Muscle layer of colon (tissue), 2 donors: ENCODE results near the gene ALLC.
"Not testable (repeated sequence)": the region's sequence is repeated elsewhere in the genome, so short reads cannot be mapped to it uniquely, and the experiment has no call there.

ENCODE experiments used
- H3K27ac ChIP-seq: one replicate; pipeline ENCODE4 v1.7.0; 2013; ENCODE audit warnings: low read depth, mild to moderate bottlenecking, low read length, moderate library complexity
- H3K27me3 ChIP-seq, 2 donors: one replicate each; pipeline ENCODE4 v1.7.0; 2013; ENCODE audit warnings: low read length in 2 of 2, mild to moderate bottlenecking in 2 of 2; ENCODE audit not compliant: insufficient read depth in 2 of 2, control insufficient read depth in 1 of 2
- H3K36me3 ChIP-seq: one replicate; pipeline ENCODE4 v1.7.0; 2013; ENCODE audit warnings: mild to moderate bottlenecking, low read length; ENCODE audit not compliant: insufficient read depth
- H3K4me1 ChIP-seq: one replicate; pipeline ENCODE4 v1.7.0; 2013; ENCODE audit warnings: mild to moderate bottlenecking, low read length; ENCODE audit not compliant: insufficient read depth
- H3K4me3 ChIP-seq, 2 donors: one replicate each; pipeline ENCODE4 v1.7.0; 2013; ENCODE audit warnings: low read length in 2 of 2, low read depth in 1 of 2, mild to moderate bottlenecking in 1 of 2, moderate library complexity in 1 of 2
- H3K9ac ChIP-seq: one replicate; pipeline ENCODE4 v1.7.0; 2013; ENCODE audit warnings: low read length
- H3K9me3 ChIP-seq: one replicate; pipeline ENCODE4 v1.7.0; 2013; ENCODE audit warnings: mild to moderate bottlenecking, low read length
- donor health status: abdominal sarcoma.
- donor health status: Adenocarcinoma of cecum.

The ALLC gene

DNA sequence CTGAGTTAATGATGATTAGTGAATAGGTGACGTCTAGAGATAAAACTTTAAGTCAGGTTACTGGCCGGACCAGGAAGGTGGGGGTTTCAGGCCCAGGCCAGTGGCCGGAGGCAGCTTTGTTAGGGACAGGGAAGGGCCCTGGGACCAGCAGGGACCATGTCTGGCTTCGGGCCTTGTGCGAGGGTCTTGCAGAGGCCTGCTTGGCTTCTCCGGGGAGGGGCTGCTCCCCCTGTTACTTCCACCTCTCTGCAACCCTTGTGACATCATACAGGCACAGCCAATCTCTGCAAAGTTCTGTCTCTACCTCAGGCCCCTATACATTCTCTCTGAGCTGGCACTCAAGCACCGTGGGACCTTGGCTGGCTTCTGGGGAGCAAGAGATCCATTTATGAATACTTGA is at the start of gene ALLC:
TSS of gene ALLC (plus strand) at position 320 of the 400 bp plus-strand sequence. CDS start 12,958 bp downstream, outside the sequence.
- Histone ChIP-seq H3K27ac (no peak within 1 kb of the TSS), H3K27me3 (no peaks in the 10 kb centered on the region), H3K9ac (no peak within 1 kb of the TSS), H3K36me3 (no peaks in the 10 kb centered on the region), H3K4me3 (no peak within 1 kb of the TSS), H3K9me3 (no peaks in the 10 kb centered on the region), H3K4me1 (no peaks in the 10 kb centered on the region)

DNA sequence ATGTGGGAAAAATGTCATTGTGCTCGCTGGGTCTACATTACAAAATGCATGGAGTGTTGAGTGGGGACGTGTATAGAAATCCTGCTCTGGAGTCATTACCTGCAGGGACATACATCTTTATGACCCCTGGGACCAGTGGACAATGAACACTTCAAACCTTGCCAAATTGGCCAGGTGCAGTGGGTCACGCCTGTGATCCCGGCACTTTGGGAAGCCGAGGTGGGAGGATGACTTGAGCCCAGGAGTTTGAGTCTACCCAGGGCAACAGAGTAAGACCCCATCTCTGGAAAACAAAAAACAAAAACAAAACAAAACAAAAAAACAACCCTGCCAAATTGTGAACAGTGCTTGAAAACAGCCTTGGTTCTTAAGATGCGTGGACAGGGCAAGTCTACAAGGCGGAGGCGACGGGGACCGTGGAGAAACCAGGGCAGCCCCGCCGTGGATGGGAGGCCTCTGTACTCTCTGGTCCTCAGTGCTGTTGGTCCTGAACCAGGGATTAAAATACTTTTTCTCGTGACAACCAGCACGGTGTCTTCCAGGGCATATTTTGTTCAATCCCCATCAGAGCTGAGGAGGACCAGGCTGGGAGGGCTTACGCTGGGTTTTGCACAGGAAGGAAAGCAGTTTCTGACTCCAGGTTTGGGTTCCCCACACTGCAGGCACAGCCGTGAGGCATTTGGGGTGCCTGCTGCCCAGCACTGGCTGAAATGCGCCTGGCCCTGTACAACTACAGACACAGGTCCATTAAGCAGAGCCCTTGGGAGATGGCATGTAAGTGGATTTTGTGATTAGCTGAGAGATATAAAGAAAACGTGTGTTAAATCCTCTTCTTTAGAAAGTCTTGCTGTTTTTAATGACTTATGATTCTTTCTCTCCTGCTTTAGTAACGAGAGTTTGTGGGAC is 49.4 kb upstream of the ALLC start:
- H3K9ac ChIP-seq, result no peak overlapping the region
- H3K4me1 ChIP-seq, result no peaks in the 10 kb centered on the region
- no peak overlapping the region for H3K4me3 ChIP-seq
- H3K9me3 ChIP-seq, result no peaks in the 10 kb centered on the region
- no peaks in the 10 kb centered on the region for H3K36me3 ChIP-seq
- no peaks in the 10 kb centered on the region for H3K27me3 ChIP-seq
- H3K27ac ChIP-seq, result no peak overlapping the region

DNA sequence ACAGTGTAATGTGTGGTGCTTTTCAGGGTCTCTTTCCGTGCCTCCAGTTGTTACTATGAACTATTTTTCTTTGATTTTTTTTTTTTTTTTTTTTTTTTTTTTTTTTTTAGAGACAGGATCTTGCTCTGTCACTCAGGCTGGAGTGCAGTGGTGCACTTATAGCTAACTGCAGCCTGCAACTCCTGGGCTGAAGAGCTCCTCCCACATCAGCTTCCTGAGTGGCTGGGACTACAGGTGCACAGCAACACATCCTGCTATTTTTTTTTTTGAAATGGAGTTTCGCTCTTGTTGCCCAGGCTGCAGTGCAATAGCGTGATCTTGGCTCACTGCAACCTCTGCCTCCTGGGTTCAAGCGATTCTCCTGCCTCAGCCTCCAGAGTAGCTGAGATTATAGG is 48.7 kb upstream of the ALLC start:
- H3K27me3 ChIP-seq, result not testable (repeated sequence)

DNA sequence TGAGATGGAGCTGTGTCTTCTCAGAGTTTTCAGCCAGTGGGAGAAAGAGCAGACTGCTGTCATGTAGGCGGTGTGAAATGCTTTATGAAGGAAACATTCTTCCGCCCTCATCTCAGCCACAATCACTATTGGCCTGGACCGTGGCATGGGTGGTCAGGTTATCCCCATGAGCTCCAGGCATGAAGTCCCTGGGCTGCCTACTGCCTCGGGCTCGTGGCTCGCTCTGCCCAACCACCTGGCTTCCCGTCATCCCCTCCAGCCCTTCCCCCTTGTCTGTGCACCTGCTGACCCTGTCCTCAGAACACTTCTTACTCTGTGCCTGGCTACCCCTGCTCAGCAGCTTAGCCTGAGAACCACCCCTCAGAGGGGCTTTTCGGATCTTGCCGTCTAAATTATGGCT is 47.6 kb upstream of the ALLC start:
- Histone ChIP-seq H3K27ac (no peak overlapping the region), H3K4me1 (no peaks in the 10 kb centered on the region), H3K9ac (no peak overlapping the region), H3K36me3 (no peaks in the 10 kb centered on the region), H3K9me3 (no peaks in the 10 kb centered on the region), H3K4me3 (no peak overlapping the region), H3K27me3 (no peaks in the 10 kb centered on the region)

More for the DNA sequence above, 48.7 kb upstream of the ALLC start:
- H3K4me1 ChIP-seq, H3K9ac ChIP-seq, H3K36me3 ChIP-seq, H3K9me3 ChIP-seq, H3K27ac ChIP-seq, H3K4me3 ChIP-seq: not testable (repeated sequence)

DNA sequence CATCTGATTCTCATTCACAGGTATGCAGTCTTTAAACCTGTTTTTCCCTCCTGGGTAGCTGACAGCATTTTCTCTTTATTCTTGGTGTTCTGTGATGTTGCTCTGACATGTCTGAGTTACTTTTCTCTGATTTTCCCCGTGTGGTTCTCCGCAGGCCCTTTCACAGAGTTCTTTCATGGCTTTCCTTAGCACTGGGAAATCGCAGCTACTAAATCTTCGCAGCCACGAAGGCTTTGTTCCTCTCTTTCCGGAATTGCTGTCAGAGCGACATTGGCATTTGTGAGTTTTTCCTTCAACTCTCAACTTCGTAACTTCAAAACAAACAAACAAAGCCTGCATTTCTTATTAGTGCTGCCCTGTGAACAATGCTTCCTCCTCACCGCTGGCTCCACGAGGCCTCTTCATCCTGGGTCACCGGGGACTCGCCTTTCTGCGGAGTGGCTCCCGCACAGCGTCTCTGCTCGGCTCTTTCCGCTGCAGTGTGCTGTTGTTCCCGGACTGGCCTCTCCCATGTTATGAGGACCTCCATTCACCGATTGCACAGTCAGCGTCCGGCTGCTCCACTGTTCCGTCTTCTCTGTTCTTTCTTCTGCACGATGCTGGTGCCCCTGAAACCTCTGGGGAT is 47.0 kb upstream of the ALLC start:
- Histone ChIP-seq H3K9me3 (no peaks in the 10 kb centered on the region), H3K27ac (no peak overlapping the region), H3K4me1 (no peaks in the 10 kb centered on the region), H3K27me3 (no peaks in the 10 kb centered on the region), H3K4me3 (no peak overlapping the region), H3K36me3 (no peaks in the 10 kb centered on the region), H3K9ac (no peak overlapping the region)

DNA sequence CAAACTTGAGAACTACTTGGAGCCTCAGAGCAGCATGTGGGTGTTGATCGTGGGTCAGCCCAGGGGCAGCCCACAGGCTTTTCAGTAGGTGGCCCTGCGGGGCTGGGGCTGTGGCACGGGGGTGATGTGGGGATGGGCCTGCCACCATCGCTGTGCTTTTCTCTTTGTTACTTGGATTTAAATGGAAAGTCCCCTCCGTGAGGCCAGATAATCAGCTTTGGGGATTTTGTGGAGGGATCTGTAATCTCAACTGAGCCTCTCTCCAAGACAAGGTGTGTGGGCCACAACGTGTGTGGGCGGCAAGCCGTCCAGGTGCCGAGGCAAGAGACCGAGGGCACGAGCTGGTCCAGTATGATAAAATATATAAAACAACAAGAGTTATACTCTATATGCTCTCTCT is 46.4 kb upstream of the ALLC start:
- no peak overlapping the region for H3K9ac ChIP-seq
- no peak overlapping the region for H3K4me3 ChIP-seq
- H3K9me3 ChIP-seq, result no peaks in the 10 kb centered on the region
- H3K27me3 ChIP-seq, result no peaks in the 10 kb centered on the region
- H3K4me1 ChIP-seq, result no peaks in the 10 kb centered on the region
- H3K27ac ChIP-seq, result no peak overlapping the region
- no peaks in the 10 kb centered on the region for H3K36me3 ChIP-seq

DNA sequence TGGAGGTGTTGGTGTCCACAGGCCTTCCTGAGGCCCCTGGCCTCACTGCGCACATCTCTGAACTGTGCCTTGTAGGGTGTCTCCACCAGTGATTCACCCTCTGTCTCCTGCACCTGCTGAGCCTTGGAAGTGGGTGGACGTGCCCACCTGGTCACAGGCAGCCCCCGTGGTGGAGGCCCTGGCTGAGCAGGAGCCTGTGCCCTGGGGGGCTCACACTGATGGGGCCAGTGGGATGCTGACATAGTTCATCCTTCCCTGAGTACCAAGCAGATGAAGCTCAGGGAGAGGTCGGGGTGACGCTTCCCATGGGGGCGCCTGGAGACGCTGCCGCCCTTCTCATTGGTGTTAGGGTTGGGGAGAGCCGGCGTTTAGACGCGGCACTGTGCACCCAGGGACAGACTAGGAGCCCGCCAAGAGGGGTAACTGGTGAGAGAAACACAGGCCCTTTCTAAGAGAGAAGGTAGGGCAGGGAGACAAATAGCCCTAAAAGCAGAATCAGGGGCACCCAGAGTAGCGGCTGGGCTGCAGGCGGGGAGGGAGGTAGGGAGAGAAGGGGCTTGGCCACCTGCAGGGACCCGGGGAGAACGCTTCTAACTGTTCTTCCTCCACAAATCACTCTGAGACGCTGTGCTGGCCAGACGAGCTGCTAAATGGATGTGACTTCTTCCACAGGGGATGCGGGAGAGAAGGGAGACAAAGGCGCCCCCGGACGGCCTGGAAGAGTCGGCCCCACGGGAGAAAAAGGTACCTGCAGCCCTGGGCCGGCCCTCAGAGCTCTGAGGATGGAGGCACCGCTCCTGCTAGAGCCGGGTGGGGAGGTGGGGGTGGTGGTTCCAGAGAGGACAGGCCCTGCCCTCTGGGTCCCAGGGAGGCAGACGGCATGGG is 45.1 kb upstream of the ALLC start:
- no peaks in the 10 kb centered on the region for H3K4me1 ChIP-seq
- no peaks in the 10 kb centered on the region for H3K9me3 ChIP-seq
- no peaks in the 10 kb centered on the region for H3K27me3 ChIP-seq
- no peaks in the 10 kb centered on the region for H3K36me3 ChIP-seq
- H3K9ac ChIP-seq, result no peak overlapping the region
- H3K27ac ChIP-seq, result no peak overlapping the region
- H3K4me3 ChIP-seq, result no peak overlapping the region

DNA sequence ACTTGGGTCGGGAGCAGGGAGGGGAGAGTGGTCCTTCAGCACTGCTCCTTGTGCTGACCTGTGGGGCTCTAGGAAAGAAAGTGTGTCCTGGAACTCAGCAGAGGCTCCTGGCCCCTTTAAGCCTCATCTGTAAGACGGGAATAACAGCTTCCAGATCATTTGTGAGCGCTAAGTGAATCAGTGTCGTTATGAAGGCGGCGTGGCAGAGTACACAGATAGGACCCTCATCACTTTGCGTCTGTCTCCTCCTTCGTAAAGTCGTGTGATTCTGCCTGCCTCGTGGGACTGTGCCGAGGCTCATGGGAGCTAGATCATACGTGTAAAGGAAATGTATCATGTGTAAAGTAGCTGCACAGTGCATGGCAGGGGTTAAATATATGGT is 44.5 kb upstream of the ALLC start:
- no peak overlapping the region for H3K9ac ChIP-seq
- H3K36me3 ChIP-seq, result no peaks in the 10 kb centered on the region
- no peak overlapping the region for H3K4me3 ChIP-seq
- no peaks in the 10 kb centered on the region for H3K4me1 ChIP-seq
- no peak overlapping the region for H3K27ac ChIP-seq
- H3K27me3 ChIP-seq, result no peaks in the 10 kb centered on the region
- H3K9me3 ChIP-seq, result no peaks in the 10 kb centered on the region

DNA sequence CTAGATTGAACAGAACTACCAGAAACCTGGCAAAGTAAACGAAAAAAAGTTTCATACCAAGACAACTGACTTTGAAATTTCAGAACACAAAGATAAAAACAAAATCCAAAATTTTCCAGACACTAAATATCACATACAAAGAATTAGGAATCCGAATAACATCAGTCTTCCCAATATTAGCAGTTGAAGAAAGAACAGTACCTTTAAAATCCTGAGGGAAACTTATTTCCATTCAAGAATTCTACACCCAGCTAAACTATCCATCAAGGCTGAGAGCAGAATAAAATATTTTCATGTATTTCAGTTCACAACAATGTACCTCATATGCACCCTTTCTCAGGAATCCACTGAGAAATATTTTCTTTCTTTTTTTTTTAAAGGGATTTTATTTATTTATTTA is 43.3 kb upstream of the ALLC start:
- H3K9ac ChIP-seq, H3K27me3 ChIP-seq, H3K36me3 ChIP-seq, H3K4me1 ChIP-seq, H3K9me3 ChIP-seq, H3K27ac ChIP-seq, H3K4me3 ChIP-seq: not testable (repeated sequence)

DNA sequence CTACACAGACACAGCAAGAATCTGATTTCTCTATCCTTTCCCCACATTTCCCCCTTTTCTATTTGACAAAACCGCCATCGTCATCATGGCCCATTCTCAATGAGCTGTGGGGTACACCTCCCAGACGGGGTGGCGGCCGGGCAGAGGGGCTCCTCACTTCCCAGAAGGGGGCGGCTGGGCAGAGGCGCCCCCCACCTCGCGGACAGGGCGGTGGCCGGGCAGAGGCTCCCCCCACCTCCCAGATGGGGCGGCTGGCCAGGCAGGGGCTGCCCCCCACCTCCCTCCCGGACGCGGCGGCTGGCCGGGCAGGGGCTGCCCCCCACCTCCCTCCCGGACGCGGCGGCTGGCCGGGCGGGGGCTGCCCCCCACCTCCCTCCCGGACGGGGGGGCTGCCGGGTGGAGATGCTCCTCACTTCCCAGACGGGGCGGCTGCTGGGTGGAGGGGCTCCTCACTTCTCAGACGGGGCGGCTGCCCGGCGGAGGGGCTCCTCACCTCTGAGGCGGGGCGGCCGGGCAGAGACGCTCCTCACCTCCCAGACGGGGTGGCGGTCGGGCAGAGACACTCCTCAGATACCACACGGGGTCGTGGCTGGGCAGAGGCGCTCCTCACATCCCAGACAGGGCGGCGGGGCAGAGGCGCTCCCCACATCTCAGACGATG is 42.3 kb upstream of the ALLC start:
- H3K9me3 ChIP-seq, H3K27me3 ChIP-seq, H3K36me3 ChIP-seq, H3K4me3 ChIP-seq, H3K4me1 ChIP-seq, H3K9ac ChIP-seq, H3K27ac ChIP-seq: not testable (repeated sequence)
